Measurements from ENCODE around the gene KCTD15.
A peak's percentile ranks its signal among the peaks of the same experiment; 100 is the strongest.

The KCTD15 gene

DNA sequence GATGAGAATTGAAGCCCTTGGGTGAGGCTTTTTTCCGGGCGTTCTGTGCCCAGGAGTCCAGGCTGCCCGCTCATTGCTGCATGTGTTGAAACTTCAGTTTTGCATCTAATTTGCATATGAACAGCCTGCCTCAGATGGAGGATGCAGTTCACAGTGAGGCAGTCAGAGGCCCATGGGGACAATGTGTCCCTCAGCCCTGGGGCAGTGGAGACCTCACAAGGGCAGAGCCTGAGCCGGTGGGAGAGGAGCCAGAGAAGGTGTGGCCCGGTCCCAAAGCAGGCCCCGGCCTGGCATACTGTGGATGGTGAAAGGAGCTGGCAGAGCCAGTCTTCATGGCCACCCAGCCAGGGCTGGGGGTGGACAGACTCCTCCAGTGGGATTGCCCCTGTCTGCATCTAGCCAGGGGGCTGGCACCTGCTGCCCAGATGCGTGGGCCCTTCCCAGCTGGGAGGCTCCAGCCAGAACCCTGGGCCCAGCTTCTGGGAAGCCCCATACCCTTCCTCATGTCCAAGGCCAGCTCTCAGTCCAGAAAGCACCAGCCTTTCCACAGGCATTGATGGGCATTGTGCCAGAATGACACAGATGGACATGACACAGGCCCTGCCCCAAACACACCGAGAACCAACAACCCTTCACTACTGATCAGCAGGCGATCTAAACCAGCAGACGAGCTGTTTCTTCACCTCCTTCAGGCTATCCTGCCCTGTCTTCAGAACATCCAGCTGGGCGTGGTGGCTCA, 32.9 kb upstream of the KCTD15 start:
- Mint-ChIP-seq H3K4me3 (no peak overlapping the region), H3K4me1 (no peaks in the 10 kb centered on the region), H3K36me3 (ENCODE audit: low read depth) (no peaks in the 10 kb centered on the region)

GRCh38 chr19:33766623-33767022, 30.0 kb upstream of the KCTD15 start:
- Mint-ChIP-seq H3K4me3 (no peak overlapping the region), H3K4me1 (no peaks in the 10 kb centered on the region), H3K27ac (no peak overlapping the region), H3K36me3 (ENCODE audit: low read depth) (no peaks in the 10 kb centered on the region), H3K9me3 (no peaks in the 10 kb centered on the region), H3K27me3 (peaks cover 9% of the 10 kb centered on the region)
- ATAC-seq (no peak), DNase-seq (no peak)

More for the DNA sequence above, 32.9 kb upstream of the KCTD15 start:
- Mint-ChIP-seq H3K9me3 (no peaks in the 10 kb centered on the region), H3K27ac (no peak overlapping the region), H3K27me3 (peaks cover 5% of the 10 kb centered on the region)
- DNase-seq (no peak), ATAC-seq (no peak)

DNA sequence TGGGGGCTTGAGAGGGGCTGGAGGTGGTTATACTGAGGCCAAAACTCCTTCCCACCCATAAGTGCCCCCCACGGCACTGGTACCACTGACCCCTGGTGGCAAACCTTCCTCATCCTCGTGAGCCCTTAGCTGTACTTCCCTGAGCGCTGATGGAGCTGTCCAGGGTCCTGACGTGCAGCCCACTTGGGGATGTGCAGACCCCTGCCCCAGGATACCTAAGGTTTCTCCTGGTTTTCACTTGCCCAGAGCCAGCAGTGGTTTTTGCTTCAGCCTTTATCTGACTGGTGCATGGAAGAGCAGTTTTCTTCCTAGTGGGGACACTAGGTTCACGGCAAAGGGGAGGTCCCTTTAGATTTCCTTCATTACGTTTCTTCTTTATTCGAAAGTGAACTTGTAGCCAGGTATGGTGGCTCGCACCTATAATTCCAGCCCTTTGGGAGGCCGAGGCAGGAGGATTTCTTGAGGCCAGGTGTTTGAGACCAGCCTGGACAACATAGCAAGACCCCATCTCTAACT, 28.7 kb upstream of the KCTD15 start:
- H3K36me3 Mint-ChIP-seq (ENCODE audit: low read depth): no peaks in the 10 kb centered on the region
- H3K4me1 Mint-ChIP-seq: no peaks in the 10 kb centered on the region
- DNase-seq (peak; percentile 22), ATAC-seq (no peak)
- no peak overlapping the region for H3K27ac Mint-ChIP-seq
- no peaks in the 10 kb centered on the region for H3K9me3 Mint-ChIP-seq
- peaks cover 7% of the 10 kb centered on the region for H3K27me3 Mint-ChIP-seq
- H3K4me3 Mint-ChIP-seq: no peak overlapping the region

GRCh38 chr19:33769208-33769607, 27.5 kb upstream of the KCTD15 start:
- no peak overlapping the region for H3K27ac Mint-ChIP-seq
- no peak for ATAC-seq

DNA sequence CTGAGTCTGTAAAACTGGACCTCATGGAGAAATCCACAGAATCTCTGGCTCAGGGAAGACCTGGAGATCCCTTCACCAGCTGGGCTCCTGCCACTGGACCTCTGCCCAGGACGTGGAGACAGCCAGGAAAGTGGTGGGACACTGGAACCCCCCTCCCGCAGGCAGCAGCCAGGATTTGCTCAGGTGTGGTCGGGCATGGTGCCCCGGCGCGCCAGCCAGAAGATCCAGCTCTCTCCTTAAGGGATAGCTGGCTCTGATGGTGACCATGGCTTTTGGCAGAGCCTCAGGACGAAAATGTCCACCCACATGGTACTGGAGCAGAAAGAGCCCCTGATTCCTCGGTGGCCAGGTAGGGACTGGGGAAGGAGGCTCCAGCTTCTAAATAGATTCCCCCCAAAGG, 26.6 kb upstream of the KCTD15 start:
- ATAC-seq (no peak), DNase-seq (no peak)
- H3K27ac Mint-ChIP-seq: no peak overlapping the region
- H3K9me3 Mint-ChIP-seq: no peaks in the 10 kb centered on the region
- no peaks in the 10 kb centered on the region for H3K36me3 Mint-ChIP-seq (ENCODE audit: low read depth)
- H3K4me3 Mint-ChIP-seq: no peak overlapping the region
- no peaks in the 10 kb centered on the region for H3K4me1 Mint-ChIP-seq
- peaks cover 5% of the 10 kb centered on the region for H3K27me3 Mint-ChIP-seq

More at GRCh38 chr19:33769208-33769607, 27.5 kb upstream of the KCTD15 start:
- no peak overlapping the region for H3K4me3 Mint-ChIP-seq
- no peaks in the 10 kb centered on the region for H3K9me3 Mint-ChIP-seq
- H3K36me3 Mint-ChIP-seq (ENCODE audit: low read depth): no peaks in the 10 kb centered on the region
- peaks cover 7% of the 10 kb centered on the region for H3K27me3 Mint-ChIP-seq
- H3K4me1 Mint-ChIP-seq: no peaks in the 10 kb centered on the region
- no peak for DNase-seq

DNA sequence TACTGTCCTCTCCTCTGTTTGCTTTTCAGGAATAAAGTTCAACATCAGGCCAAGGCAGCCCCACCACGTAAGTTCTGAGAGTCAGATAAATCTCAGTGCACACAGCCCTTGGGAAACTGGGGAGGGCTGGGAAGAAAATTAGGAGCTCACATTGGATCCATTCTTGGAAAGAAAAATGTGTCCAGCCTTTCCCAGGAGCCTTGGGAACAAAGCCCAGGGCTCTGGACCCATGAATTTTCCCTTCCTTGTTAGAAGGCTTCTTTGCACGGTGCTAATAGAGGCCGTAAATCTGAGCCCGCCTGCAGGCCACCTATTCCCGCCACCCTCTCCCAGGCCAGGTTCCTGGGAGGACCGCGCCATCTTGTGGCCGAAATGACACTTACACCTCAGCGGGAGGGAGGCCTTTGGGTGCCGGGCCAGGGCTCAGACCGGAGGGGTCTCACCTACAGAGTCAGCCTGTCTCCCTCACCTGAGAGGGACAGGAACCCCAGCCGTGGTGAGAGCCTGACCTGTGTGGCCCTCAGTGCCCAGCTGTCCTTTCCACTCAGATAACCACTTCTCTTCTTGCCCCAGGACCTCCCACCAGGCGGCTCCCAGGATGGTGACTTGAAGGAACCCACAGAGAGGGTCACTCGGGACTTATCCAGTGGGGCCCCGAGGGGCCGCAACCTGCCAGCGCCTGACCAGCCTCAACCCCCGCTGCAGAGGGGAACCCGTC, 25.1 kb upstream of the KCTD15 start:
- ATAC-seq (peak; percentile 55), DNase-seq (peak; percentile 77)
- no peak overlapping the region for H3K4me3 Mint-ChIP-seq

DNA sequence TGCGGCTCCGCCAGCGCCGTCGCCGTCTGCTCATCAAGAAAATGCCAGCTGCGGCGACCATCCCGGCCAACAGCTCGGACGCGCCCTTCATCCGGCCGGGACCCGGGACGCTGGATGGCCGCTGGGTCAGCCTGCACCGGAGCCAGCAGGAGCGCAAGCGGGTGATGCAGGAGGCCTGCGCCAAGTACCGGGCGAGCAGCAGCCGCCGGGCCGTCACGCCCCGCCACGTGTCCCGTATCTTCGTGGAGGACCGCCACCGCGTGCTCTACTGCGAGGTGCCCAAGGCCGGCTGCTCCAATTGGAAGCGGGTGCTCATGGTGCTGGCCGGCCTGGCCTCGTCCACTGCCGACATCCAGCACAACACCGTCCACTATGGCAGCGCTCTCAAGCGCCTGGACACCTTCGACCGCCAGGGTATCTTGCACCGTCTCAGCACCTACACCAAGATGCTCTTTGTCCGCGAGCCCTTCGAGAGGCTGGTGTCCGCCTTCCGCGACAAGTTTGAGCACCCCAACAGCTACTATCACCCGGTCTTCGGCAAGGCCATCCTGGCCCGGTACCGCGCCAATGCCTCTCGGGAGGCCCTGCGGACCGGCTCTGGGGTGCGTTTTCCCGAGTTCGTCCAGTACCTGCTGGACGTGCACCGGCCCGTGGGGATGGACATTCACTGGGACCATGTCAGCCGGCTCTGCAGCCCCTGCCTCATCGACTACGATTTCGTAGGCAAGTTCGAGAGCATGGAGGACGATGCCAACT, 24.4 kb upstream of the KCTD15 start:
- DNase-seq (no peak), ATAC-seq (no peak)
- peaks cover 8% of the 10 kb centered on the region for H3K27me3 Mint-ChIP-seq
- H3K36me3 Mint-ChIP-seq (ENCODE audit: low read depth): no peaks in the 10 kb centered on the region
- H3K4me1 Mint-ChIP-seq: no peaks in the 10 kb centered on the region
- H3K4me3 Mint-ChIP-seq: no peak overlapping the region
- H3K9me3 Mint-ChIP-seq: no peaks in the 10 kb centered on the region
- H3K27ac Mint-ChIP-seq: no peak overlapping the region

More for the DNA sequence above, 25.1 kb upstream of the KCTD15 start:
- H3K27me3 Mint-ChIP-seq: peaks cover 8% of the 10 kb centered on the region
- no peaks in the 10 kb centered on the region for H3K4me1 Mint-ChIP-seq
- H3K27ac Mint-ChIP-seq: no peak overlapping the region
- H3K36me3 Mint-ChIP-seq (ENCODE audit: low read depth): no peaks in the 10 kb centered on the region
- no peaks in the 10 kb centered on the region for H3K9me3 Mint-ChIP-seq

- Mint-ChIP-seq H3K4me3 (no peak overlapping the region), H3K27me3 (peaks cover 8% of the 10 kb centered on the region), H3K9me3 (no peaks in the 10 kb centered on the region), H3K4me1 (no peaks in the 10 kb centered on the region), H3K27ac (no peak overlapping the region), H3K36me3 (ENCODE audit: low read depth) (no peaks in the 10 kb centered on the region)
- DNase-seq (no peak), ATAC-seq (no peak)
Observed at GRCh38 chr19:33772858-33773180, 23.9 kb upstream of the KCTD15 start.

DNA sequence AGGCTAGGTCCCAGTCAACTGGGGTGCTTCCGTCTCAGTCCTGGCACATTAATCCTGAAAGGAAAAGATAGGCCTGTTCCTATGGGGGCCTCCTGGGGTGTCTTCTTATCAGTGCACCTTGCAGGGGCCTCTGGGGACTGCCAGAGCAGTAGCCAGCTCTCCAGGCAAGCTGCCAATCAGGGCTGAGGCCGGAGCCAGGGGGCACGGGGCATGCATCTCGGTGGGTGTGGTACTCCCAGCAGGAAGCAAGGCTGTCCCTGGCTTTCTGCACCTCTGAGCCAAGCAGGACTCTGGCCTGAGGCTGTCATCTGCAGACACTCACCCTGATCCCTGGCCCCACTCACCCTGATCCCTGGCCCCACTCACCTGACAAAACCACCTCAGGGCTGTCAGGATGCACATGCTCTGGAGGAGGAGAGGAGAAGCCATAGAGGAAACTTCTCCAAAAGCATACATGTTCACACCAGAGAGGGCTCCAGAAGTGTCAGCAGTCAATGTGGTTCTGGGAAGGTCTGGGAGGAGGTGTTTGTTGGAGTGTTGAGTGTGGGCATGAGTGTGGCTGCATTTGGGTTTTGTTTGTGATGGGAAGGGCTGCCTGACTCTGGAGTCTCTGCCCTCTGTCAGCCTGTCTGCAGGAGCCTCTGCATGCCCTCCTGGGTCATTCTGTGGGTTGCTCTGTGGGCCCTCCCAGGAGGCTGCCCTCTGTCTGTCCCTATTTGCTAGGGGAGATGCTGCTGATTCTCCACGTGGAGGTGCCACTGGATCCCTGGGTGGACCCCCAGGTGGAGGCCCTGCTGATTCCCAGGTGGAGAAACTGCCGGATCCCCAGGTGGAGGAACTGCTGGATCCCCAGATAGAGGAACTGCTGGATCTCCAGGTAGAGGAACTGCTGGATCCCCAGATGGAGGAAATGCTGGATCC, 22.7 kb upstream of the KCTD15 start:
- H3K9me3 Mint-ChIP-seq: no peaks in the 10 kb centered on the region
- peaks cover 15% of the 10 kb centered on the region for H3K27me3 Mint-ChIP-seq
- DNase-seq: no peak
- H3K4me1 Mint-ChIP-seq: peaks cover 3% of the 10 kb centered on the region
- H3K27ac Mint-ChIP-seq: no peak overlapping the region
- H3K4me3 Mint-ChIP-seq: no peak overlapping the region
- no peaks in the 10 kb centered on the region for H3K36me3 Mint-ChIP-seq (ENCODE audit: low read depth)
- ATAC-seq: no peak

- Mint-ChIP-seq H3K4me3 (no peak overlapping the region), H3K4me1 (peaks cover 3% of the 10 kb centered on the region), H3K27me3 (peaks cover 22% of the 10 kb centered on the region), H3K9me3 (no peaks in the 10 kb centered on the region), H3K27ac (no peak overlapping the region), H3K36me3 (ENCODE audit: low read depth) (no peaks in the 10 kb centered on the region)
- ATAC-seq: no peak
- no peak for DNase-seq
Observed at GRCh38 chr19:33774751-33775150, 21.9 kb upstream of the KCTD15 start.

GRCh38 chr19:33775731-33776487, 20.8 kb upstream of the KCTD15 start:
- H3K9me3 Mint-ChIP-seq: no peaks in the 10 kb centered on the region
- H3K4me3 Mint-ChIP-seq: no peak overlapping the region
- H3K27me3 Mint-ChIP-seq: peaks cover 24% of the 10 kb centered on the region
- no peaks in the 10 kb centered on the region for H3K36me3 Mint-ChIP-seq (ENCODE audit: low read depth)
- H3K27ac Mint-ChIP-seq: no peak overlapping the region
- no peak for DNase-seq
- ATAC-seq: no peak
- peaks cover 3% of the 10 kb centered on the region for H3K4me1 Mint-ChIP-seq

DNA sequence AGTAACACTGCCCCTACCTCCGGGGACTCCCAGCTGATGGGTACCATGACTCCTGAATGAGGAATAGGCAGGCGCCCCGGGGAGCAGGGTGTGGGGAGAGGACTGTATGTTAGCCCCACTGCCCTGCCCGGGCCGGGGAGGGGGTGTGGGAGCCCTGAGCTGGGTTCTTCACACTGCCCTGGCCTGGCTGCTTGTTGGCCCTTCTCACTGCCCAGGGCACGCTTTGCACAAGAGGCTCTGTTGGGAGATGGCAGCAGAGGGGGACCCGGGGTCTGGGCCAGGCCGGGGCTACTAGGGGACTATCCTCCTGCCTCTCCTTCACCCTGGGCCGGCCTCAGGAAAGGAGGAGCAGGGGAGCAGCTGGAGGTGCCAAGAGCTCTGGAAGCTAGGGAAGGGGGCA, 19.3 kb upstream of the KCTD15 start:
- no peak overlapping the region for H3K27ac Mint-ChIP-seq
- DNase-seq (no peak), ATAC-seq (no peak)
- peaks cover 3% of the 10 kb centered on the region for H3K4me1 Mint-ChIP-seq
- H3K27me3 Mint-ChIP-seq: peaks cover 27% of the 10 kb centered on the region
- H3K4me3 Mint-ChIP-seq: no peak overlapping the region
- no peaks in the 10 kb centered on the region for H3K9me3 Mint-ChIP-seq
- H3K36me3 Mint-ChIP-seq (ENCODE audit: low read depth): no peaks in the 10 kb centered on the region

DNA sequence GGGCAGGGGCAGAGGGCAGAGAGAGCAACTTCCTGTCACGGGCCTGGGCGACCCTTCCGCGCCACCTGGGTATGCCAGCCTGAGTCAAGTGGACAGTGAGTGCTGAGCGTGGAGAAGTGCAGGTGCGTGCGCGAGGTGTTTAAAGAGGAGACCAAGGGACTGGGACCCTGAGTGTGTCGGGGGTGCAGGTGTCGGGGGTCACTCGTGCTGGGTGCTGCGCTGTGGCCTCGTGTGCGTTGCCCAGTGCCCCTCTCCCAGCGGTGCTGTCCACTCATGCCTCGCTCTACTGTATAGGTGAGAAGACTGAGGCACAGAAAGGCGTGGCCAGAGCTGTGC, 18.9 kb upstream of the KCTD15 start:
- H3K27ac Mint-ChIP-seq: no peak overlapping the region
- H3K9me3 Mint-ChIP-seq: no peaks in the 10 kb centered on the region
- DNase-seq (no peak), ATAC-seq (no peak)
- no peaks in the 10 kb centered on the region for H3K36me3 Mint-ChIP-seq (ENCODE audit: low read depth)
- peaks cover 3% of the 10 kb centered on the region for H3K4me1 Mint-ChIP-seq
- H3K4me3 Mint-ChIP-seq: no peak overlapping the region
- H3K27me3 Mint-ChIP-seq: peaks cover 27% of the 10 kb centered on the region

Measured in activated naive CD8-positive, alpha-beta T cell treated with anti-CD3 and anti-CD28 coated beads, Interleukin-2, amount 50 U/mL, for 24 hours (primary cell).